ENCODE results near the gene KDM8.

- TF ChIP-seq POLR2A (IDR thresholded peaks at IDR 0.05; ENCODE audit: low read length) (no peak), GATA1 (IDR thresholded peaks at IDR 0.05; ENCODE audit: low read depth, low read length) (no peak)
Measured at GRCh38 chr16:27239026-27239425, 35.7 kb downstream of the KDM8 start.

All from erythroblast (primary cell).